Hepatocyte (in vitro differentiated cells): ENCODE results near the gene TMEM39B. TPM values are rescaled to one million over a fixed set of nuclear protein-coding genes. Genes with fewer than 3 reads are reported as not detected.
A peak's percentile ranks its signal among the peaks of the same experiment; 100 is the strongest.

Source experiments
- DNase-seq: peaks from one replicate; pipeline ENCODE4 v3.0.0-alpha.2; 2016; ENCODE audit warnings: low spot score
- H2AFZ ChIP-seq: fragments of 200-600 bp; sonication (generic); 2 replicates; pipeline ENCODE4 v1.6.0; 2016; ENCODE audit warnings: antibody characterized with exemption, mild to moderate bottlenecking
- H3K27ac ChIP-seq: fragments of 200-600 bp; sonication (generic); 2 replicates; pipeline ENCODE4 v1.5.1; 2016; ENCODE audit warnings: mild to moderate bottlenecking
- H3K27me3 ChIP-seq: fragments of 200-600 bp; sonication (generic); 2 replicates; pipeline ENCODE4 v1.6.1; 2016
- H3K36me3 ChIP-seq: fragments of 200-600 bp; sonication (generic); replicated peaks from 2 replicates; pipeline ENCODE4 v1.5.1; 2016; ENCODE audit warnings: low read depth; ENCODE audit not compliant: insufficient read depth
- H3K4me1 ChIP-seq: fragments of 200-600 bp; sonication (generic); 2 replicates; pipeline ENCODE4 v1.5.1; 2016; ENCODE audit warnings: mild to moderate bottlenecking, moderate library complexity; ENCODE audit not compliant: insufficient read depth
- H3K4me2 ChIP-seq: fragments of 200-600 bp; sonication (generic); 2 replicates; pipeline ENCODE4 v1.6.0; 2016
- H3K4me3 ChIP-seq: fragments of 200-600 bp; sonication (generic); 2 replicates; pipeline ENCODE4 v1.5.1; 2016; ENCODE audit warnings: mild to moderate bottlenecking
- H3K79me2 ChIP-seq: fragments of 200-600 bp; sonication (generic); 2 replicates; pipeline ENCODE4 v1.6.0; 2017; ENCODE audit warnings: mild to moderate bottlenecking
- H3K9me2 ChIP-seq: fragments of 200-600 bp; sonication (generic); replicated peaks from 2 replicates; pipeline ENCODE4 v1.6.0; 2017; ENCODE audit warnings: mild to moderate bottlenecking; ENCODE audit not compliant: insufficient read depth
- H3K9me3 ChIP-seq: fragments of 200-600 bp; sonication (generic); 2 replicates; pipeline ENCODE4 v1.5.1; 2016; ENCODE audit warnings: low read depth, mild to moderate bottlenecking
- H4K20me1 ChIP-seq: fragments of 200-600 bp; sonication (generic); 2 replicates; pipeline ENCODE4 v1.6.0; 2016; ENCODE audit warnings: mild to moderate bottlenecking; ENCODE audit not compliant: insufficient read depth, poor library complexity, severe bottlenecking
- CTCF ChIP-seq: fragments of 200-600 bp; sonication (generic); IDR thresholded peaks from 2 replicates; pipeline ENCODE4 v1.5.1; 2016; ENCODE audit warnings: antibody characterized with exemption, mild to moderate bottlenecking; ENCODE audit not compliant: poor library complexity
- EZH2 ChIP-seq: fragments of 200-600 bp; sonication (generic); IDR thresholded peaks from 2 replicates; pipeline ENCODE4 v1.6.1; 2016; ENCODE audit warnings: antibody characterized with exemption, mild to moderate bottlenecking, borderline replicate concordance
- EZH2phosphoT487 ChIP-seq: fragments of 200-600 bp; sonication (generic); IDR thresholded peaks from one replicate; pipeline ENCODE4 v1.6.1; 2018; ENCODE audit warnings: antibody characterized with exemption, mild to moderate bottlenecking, low read depth, moderate library complexity; ENCODE audit not compliant: unreplicated experiment, severe bottlenecking
- WGBS: methylation state at CpG from one replicate; pipeline ENCODE4 v1.1.6; 2016; ENCODE audit warnings: low lambda C conversion rate; ENCODE audit errors: missing lambda C conversion rate; 5-methylcytosine and 5-hydroxymethylcytosine counted together
- polyA plus RNA-seq: library from polyadenylated mRNA; unstranded; fragments of >200 nt; fragmentation: Nextera tagmentation; extraction: Ambion mirVana; gene quantifications from 2 replicates; pipeline ENCODE4 v1.2.1, GENCODE V29; 2016
- total RNA-seq: library from RNA; depleted of rRNA; stranded (reverse); fragments of >200 nt; gene quantifications from 2 replicates; pipeline ENCODE4 v1.2.3, GENCODE V29; 2014

The TMEM39B gene
- total and polyA plus RNA-seq, 2 experiments from 2014 or later: 3.9 to 5.1 TPM

GRCh38 chr1:32107742-32108661 lies 35.3 kb downstream of the TMEM39B start, which contains the start of gene KPNA6:
TSS of gene KPNA6 (plus strand) at chr1:32108056. CDS start at chr1:32108131, 75 bp downstream.
- Histone ChIP-seq H3K36me3 (no peaks in the 10 kb centered on the region), H4K20me1 (peaks cover 38% of the 10 kb centered on the region), H3K27ac (peak within 1 kb of the TSS; percentile 95), H3K4me2 (peak within 1 kb of the TSS; percentile 90), H3K27me3 (no peaks in the 10 kb centered on the region), H3K79me2 (peaks cover 46% of the 10 kb centered on the region), H3K4me1 (peaks cover 10% of the 10 kb centered on the region), H3K9me2 (no peaks in the 10 kb centered on the region), H3K4me3 (peak within 1 kb of the TSS; percentile 66), H2AFZ (peak within 1 kb of the TSS; percentile 90), H3K9me3 (no peaks in the 10 kb centered on the region)
- DNase-seq: peak; percentile 93
- TF ChIP-seq CTCF (no peak), EZH2 (no peak), EZH2phosphoT487 (no peak)
- 1% methylated on average over 44 of the region's 45 CpGs for WGBS

- TF ChIP-seq CTCF: no peak
- TF ChIP-seq EZH2: no peak
- TF ChIP-seq EZH2phosphoT487: no peak
- Histone ChIP-seq H3K36me3 (no peaks in the 10 kb centered on the region), H4K20me1 (peaks cover 68% of the 10 kb centered on the region), H3K4me2 (peak overlapping the region; percentile 90), H3K79me2 (peaks cover 77% of the 10 kb centered on the region), H3K9me3 (no peaks in the 10 kb centered on the region), H2AFZ (no peak overlapping the region), H3K4me3 (no peak overlapping the region), H3K27me3 (no peaks in the 10 kb centered on the region), H3K27ac (no peak overlapping the region), H3K9me2 (no peaks in the 10 kb centered on the region), H3K4me1 (peaks cover 10% of the 10 kb centered on the region)
- DNase-seq: no peak
- 84% methylated on average over 2 of the region's 2 CpGs for WGBS
These were observed 38.4 kb downstream of the TMEM39B start for GRCh38 chr1:32111040-32111623.

GRCh38 chr1:32111789-32112188 lies 39.0 kb downstream of the TMEM39B start:
- DNase-seq: no peak
- Histone ChIP-seq H3K4me2 (no peak overlapping the region), H3K9me3 (no peaks in the 10 kb centered on the region), H4K20me1 (peaks cover 75% of the 10 kb centered on the region), H3K27me3 (no peaks in the 10 kb centered on the region), H3K27ac (no peak overlapping the region), H3K4me3 (no peak overlapping the region), H3K36me3 (no peaks in the 10 kb centered on the region), H3K79me2 (peaks cover 84% of the 10 kb centered on the region), H2AFZ (no peak overlapping the region), H3K4me1 (peaks cover 10% of the 10 kb centered on the region), H3K9me2 (no peaks in the 10 kb centered on the region)
- no peak for TF ChIP-seq EZH2phosphoT487
- TF ChIP-seq CTCF: no peak
- no peak for TF ChIP-seq EZH2
